GM12801 (cell line): ENCODE measurements around the gene MEF2A.

Source experiments
- CTCF ChIP-seq: IDR thresholded peaks from one replicate; pipeline ENCODE4 v1.5.1; 2011; ENCODE audit warnings: control low read depth; ENCODE audit not compliant: insufficient read length; ENCODE audit errors: extremely low read depth

The MEF2A gene

GRCh38 chr15:99683000-99683670, 117.4 kb downstream of the MEF2A start:
- TF ChIP-seq CTCF = no peak

DNA sequence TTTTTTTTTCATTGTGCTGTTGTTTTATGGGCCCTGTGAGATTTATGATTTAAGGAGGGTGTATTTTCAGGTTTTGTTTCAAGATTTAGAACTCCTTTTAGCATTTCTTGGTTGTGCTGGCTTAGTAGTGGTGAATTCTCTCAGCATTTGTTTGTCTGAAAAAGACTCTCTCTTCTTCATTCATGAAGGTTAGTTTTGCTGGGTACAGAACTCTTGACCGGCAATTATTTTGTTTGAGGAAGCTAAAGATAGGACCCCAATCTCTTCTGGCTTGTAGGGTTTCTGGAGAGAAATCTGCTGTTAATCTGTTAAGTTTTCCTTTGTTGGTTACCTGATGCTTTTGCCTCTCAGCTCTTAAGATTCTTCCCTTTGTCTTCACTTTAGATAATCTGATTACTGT, 120.5 kb downstream of the MEF2A start:
- no peak for TF ChIP-seq CTCF

- no peak for TF ChIP-seq CTCF
These were observed 127.0 kb downstream of the MEF2A start for GRCh38 chr15:99692825-99693224.

DNA sequence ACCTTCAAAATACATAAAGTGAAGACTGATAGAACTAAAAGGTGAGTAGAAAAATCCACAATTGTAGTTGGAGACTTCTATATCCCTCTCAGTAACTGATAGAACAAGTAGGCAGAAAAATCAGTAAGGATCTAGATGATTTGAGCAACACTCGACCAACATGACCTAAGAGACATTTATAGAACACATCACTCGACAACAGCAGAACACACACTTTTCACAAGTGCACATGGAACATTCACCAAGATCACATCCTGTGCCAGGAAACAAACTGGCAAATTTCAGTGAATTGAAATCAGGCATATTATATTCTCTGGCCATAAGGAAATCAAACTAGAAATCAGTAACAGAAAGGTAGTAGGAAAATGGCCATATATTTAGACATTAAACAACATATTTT, 130.3 kb downstream of the MEF2A start:
- no peak for TF ChIP-seq CTCF

- TF ChIP-seq CTCF = no peak
These were observed 137.3 kb downstream of the MEF2A start for GRCh38 chr15:99702895-99703602.

GRCh38 chr15:99703603-99704443, 138.0 kb downstream of the MEF2A start:
- no peak for TF ChIP-seq CTCF

DNA sequence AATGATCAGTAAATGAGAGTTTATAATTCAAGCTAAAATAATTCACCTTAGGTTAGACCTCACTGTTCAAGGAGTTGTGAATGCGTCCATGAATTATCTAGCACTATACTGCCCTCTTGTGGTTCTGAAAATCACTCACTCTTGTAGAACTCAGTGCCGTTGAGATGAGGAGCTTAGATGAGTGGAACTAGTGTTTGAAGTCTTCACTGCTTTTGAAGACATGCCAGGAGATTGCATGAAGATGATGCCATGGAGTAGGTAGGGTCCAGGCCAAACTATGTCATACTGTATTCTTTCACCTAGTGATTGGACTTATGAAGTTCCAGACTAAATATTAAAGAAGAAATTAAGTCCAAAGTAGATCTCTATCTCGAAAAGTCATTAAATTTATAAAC, 138.7 kb downstream of the MEF2A start:
- TF ChIP-seq CTCF = no peak
